ENCODE measurements around the gene MZT2B.
"Not testable (repeated sequence)": the region's sequence is repeated elsewhere in the genome, so short reads cannot be mapped to it uniquely, and the experiment has no call there.

The MZT2B gene

GRCh38 chr2:130233066-130233465, 51.0 kb downstream of the MZT2B start:
- H3K4me3 ChIP-seq (ENCODE audit: low read depth in 1 of 2, low read length in 2 of 2); H3K36me3 ChIP-seq (ENCODE audit: insufficient read depth, low read length); H3K4me1 ChIP-seq (ENCODE audit: insufficient read depth, low read length); H3K27me3 ChIP-seq (ENCODE audit: control insufficient read depth in 1 of 2, insufficient read depth in 2 of 2, low read length in 2 of 2); H3K9ac ChIP-seq (ENCODE audit: low read length); H3K27ac ChIP-seq (ENCODE audit: low read depth, low read length); H3K9me3 ChIP-seq (ENCODE audit: low read length): not testable (repeated sequence)

- H3K9me3 ChIP-seq (ENCODE audit: low read length); H3K9ac ChIP-seq (ENCODE audit: low read length); H3K4me1 ChIP-seq (ENCODE audit: insufficient read depth, low read length); H3K4me3 ChIP-seq (ENCODE audit: low read depth in 1 of 2, low read length in 2 of 2); H3K27ac ChIP-seq (ENCODE audit: low read depth, low read length); H3K36me3 ChIP-seq (ENCODE audit: insufficient read depth, low read length); H3K27me3 ChIP-seq (ENCODE audit: control insufficient read depth in 1 of 2, insufficient read depth in 2 of 2, low read length in 2 of 2): not testable (repeated sequence)
Measured at GRCh38 chr2:130239581-130239980, 57.5 kb downstream of the MZT2B start.

Data from muscle layer of colon (tissue), 2 donors.